ENCODE results near the gene ANO9. TPM values are rescaled to one million over a fixed set of nuclear protein-coding genes. Genes with fewer than 3 reads are reported as not detected.

ANO9 gene
- total RNA-seq, 1 donor from 2014 or later = 1.9 TPM

GRCh38 chr11:440065-441042 lies 1.5 kb downstream of the ANO9 start:
- Histone ChIP-seq H3K27ac (ENCODE audit: low read depth, low read length) (no peak overlapping the region), H3K4me3 (ENCODE audit: insufficient read depth, low read depth, low read length) (no peak overlapping the region), H3K79me2 (ENCODE audit: insufficient read depth, low read length) (no peaks in the 10 kb centered on the region), H3K4me1 (ENCODE audit: insufficient read depth, low read length) (peaks cover 4% of the 10 kb centered on the region), H3K9ac (ENCODE audit: low read length) (no peak overlapping the region), H2AFZ (ENCODE audit: low read depth, low read length) (no peak overlapping the region), H3K27me3 (ENCODE audit: insufficient read depth, low read length) (peaks cover 3% of the 10 kb centered on the region), H3K4me2 (ENCODE audit: low read length) (no peak overlapping the region), H3K9me3 (ENCODE audit: insufficient read depth, low read depth, low read length) (peaks cover 4% of the 10 kb centered on the region), H4K20me1 (ENCODE audit: insufficient read depth, low read length) (no peaks in the 10 kb centered on the region), H3K36me3 (ENCODE audit: insufficient read depth, low read length) (no peaks in the 10 kb centered on the region)
- Mint-ChIP-seq H3K27me3 (ENCODE audit: low read depth, unreplicated experiment) (peaks cover 9% of the 10 kb centered on the region), H3K36me3 (ENCODE audit: low read depth, unreplicated experiment) (peaks cover 7% of the 10 kb centered on the region), H3K27ac (ENCODE audit: unreplicated experiment) (no peak overlapping the region), H3K4me3 (ENCODE audit: unreplicated experiment) (no peak overlapping the region), H3K4me1 (ENCODE audit: low read depth, unreplicated experiment) (peaks cover 4% of the 10 kb centered on the region), H3K9me3 (ENCODE audit: unreplicated experiment) (peaks cover 2% of the 10 kb centered on the region)
- no peak for DNase-seq (ENCODE audit: low read depth)
- no peak for TF ChIP-seq EZH2 (IDR thresholded peaks at IDR 0.05; ENCODE audit: insufficient read depth, low read length)
- TF ChIP-seq CTCF (IDR thresholded peaks at IDR 0.05; ENCODE audit: insufficient read depth, low read depth, low read length) = no peak
- no peak for FAIRE-seq

DNA sequence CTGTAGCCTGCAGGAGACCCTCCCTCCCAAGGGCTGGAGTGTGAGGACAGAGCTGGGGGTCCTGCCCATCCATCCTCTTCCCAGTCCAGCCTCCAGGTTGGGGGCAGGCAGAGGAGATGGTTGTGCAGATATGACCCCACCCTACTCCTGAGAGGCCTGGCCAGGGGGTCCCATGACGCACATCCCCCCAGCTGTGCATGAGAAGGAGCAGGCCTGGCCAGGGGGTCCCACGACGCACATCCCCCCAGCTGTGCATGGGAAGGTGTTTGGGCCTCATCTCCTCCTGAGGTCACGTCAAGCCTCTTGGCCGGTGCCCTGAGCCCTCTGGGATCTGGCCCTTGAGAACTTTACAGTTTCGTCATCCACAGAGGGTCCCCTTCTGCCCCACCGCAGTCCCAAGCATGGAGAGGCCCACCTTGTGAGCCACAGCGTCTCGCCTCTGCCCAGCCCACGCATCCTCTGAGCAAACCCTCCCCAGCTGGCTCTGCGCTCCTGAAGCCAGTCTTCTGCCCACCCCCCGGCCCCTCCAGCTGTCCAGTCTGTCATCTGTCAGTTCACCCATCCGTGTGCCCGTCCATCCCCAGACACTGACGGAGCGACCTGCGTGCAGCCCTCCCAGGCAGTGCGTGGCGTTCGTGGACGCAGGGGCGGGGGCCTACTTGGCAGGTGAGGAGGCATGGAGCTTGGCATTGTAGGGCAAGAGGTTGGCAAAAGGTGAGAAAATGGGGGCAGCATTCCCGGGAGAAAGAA lies 2.3 kb downstream of the ANO9 start:
- Histone ChIP-seq H3K4me3 (ENCODE audit: insufficient read depth, low read depth, low read length) (no peak overlapping the region), H3K27ac (ENCODE audit: low read depth, low read length) (no peak overlapping the region), H3K4me1 (ENCODE audit: insufficient read depth, low read length) (peaks cover 3% of the 10 kb centered on the region), H3K36me3 (ENCODE audit: insufficient read depth, low read length) (no peaks in the 10 kb centered on the region), H2AFZ (ENCODE audit: low read depth, low read length) (no peak overlapping the region), H3K9ac (ENCODE audit: low read length) (no peak overlapping the region), H3K79me2 (ENCODE audit: insufficient read depth, low read length) (no peaks in the 10 kb centered on the region), H3K9me3 (ENCODE audit: insufficient read depth, low read depth, low read length) (peaks cover 4% of the 10 kb centered on the region), H4K20me1 (ENCODE audit: insufficient read depth, low read length) (no peaks in the 10 kb centered on the region), H3K4me2 (ENCODE audit: low read length) (no peak overlapping the region), H3K27me3 (ENCODE audit: insufficient read depth, low read length) (peaks cover 3% of the 10 kb centered on the region)
- FAIRE-seq (no peak), DNase-seq (ENCODE audit: low read depth) (no peak)
- Mint-ChIP-seq H3K27ac (ENCODE audit: unreplicated experiment) (no peak overlapping the region), H3K27me3 (ENCODE audit: low read depth, unreplicated experiment) (peaks cover 9% of the 10 kb centered on the region), H3K9me3 (ENCODE audit: unreplicated experiment) (peaks cover 2% of the 10 kb centered on the region), H3K36me3 (ENCODE audit: low read depth, unreplicated experiment) (peaks cover 7% of the 10 kb centered on the region), H3K4me1 (ENCODE audit: low read depth, unreplicated experiment) (peaks cover 3% of the 10 kb centered on the region), H3K4me3 (ENCODE audit: unreplicated experiment) (no peak overlapping the region)
- TF ChIP-seq CTCF (IDR thresholded peaks at IDR 0.05; ENCODE audit: insufficient read depth, low read depth, low read length) = no peak
- no peak for TF ChIP-seq EZH2 (IDR thresholded peaks at IDR 0.05; ENCODE audit: insufficient read depth, low read length)
